ENCODE results near the gene HES6.

The HES6 gene

GRCh38 chr2:238190445-238190844, 49.4 kb downstream of the HES6 start:
- Histone ChIP-seq H3K4me3 (ENCODE audit: low read depth, low read length) (no peak overlapping the region), H3K4me1 (peaks cover 6% of the 10 kb centered on the region), H3K36me3 (peaks cover 88% of the 10 kb centered on the region), H3K27me3 (no peaks in the 10 kb centered on the region), H3K9me3 (no peaks in the 10 kb centered on the region)
- no peak for TF ChIP-seq CTCF (IDR thresholded peaks at IDR 0.05; ENCODE audit: low read depth, low read length)
- DNase-seq, result no peak

Measured in BE2C (cell line).